Tibial nerve (tissue), 4 donors: ENCODE data around the gene MRLN. TPM values are rescaled to one million over a fixed set of nuclear protein-coding genes. Genes with fewer than 3 reads are reported as not detected.

Source experiments
- DNase-seq, 2 donors: peaks; one replicate each; pipeline ENCODE4 v3.0.0-alpha.2; 2019; ENCODE audit warnings: low spot score in 2 of 2
- H3K27ac ChIP-seq, 4 donors: fragments of 200-600 bp; sonication (generic) in 3 of 4; one replicate each; pipeline ENCODE4 v1.5.1; 2017 to 2019; ENCODE audit warnings: mild to moderate bottlenecking in 1 of 4
- H3K27me3 ChIP-seq, 2 donors: fragments of 200-600 bp; sonication (generic) in 1 of 2; one replicate each; pipeline versions ENCODE4 v1.5.1 to v1.6.0; 2017 to 2019
- H3K36me3 ChIP-seq, 3 donors: fragments of 200-600 bp; sonication (generic); one replicate each; pipeline ENCODE4 v1.5.1; 2018 to 2019
- H3K4me1 ChIP-seq, 4 donors: fragments of 200-600 bp; sonication (generic) in 3 of 4; one replicate each; pipeline ENCODE4 v1.5.1; 2017 to 2019
- H3K4me3 ChIP-seq, 4 donors: fragments of 200-600 bp; sonication (generic) in 3 of 4; one replicate each; pipeline ENCODE4 v1.5.1; 2017 to 2019; ENCODE audit warnings: mild to moderate bottlenecking in 1 of 4, moderate library complexity in 1 of 4
- H3K9me3 ChIP-seq, 4 donors: fragments of 200-600 bp; sonication (generic) in 3 of 4; one replicate each; pipeline ENCODE4 v1.5.1; 2017 to 2019
- CTCF ChIP-seq, 5 experiments: fragments of 200-600 bp in 3 of 5; fragments of 450-650 bp in 2 of 5; sonication (generic) in 3 of 5; IDR thresholded peaks; one replicate each; pipeline ENCODE4 v1.5.1; 2016 to 2019; ENCODE audit warnings: antibody characterized with exemption in 5 of 5, mild to moderate bottlenecking in 3 of 5, moderate library complexity in 2 of 5
- EP300 ChIP-seq, 2 donors: sonication (generic); formaldehyde crosslinking; IDR thresholded peaks; one replicate each; pipeline ENCODE4 v1.6.1; 2017; ENCODE audit warnings: antibody characterized with exemption in 2 of 2, mild to moderate bottlenecking in 1 of 2
- POLR2A ChIP-seq, 2 donors: fragments of 450-650 bp; IDR thresholded peaks; one replicate each; pipeline ENCODE4 v1.6.1; 2017; ENCODE audit warnings: antibody characterized with exemption in 2 of 2, mild to moderate bottlenecking in 2 of 2, moderate library complexity in 2 of 2
- WGBS, 2 donors: methylation state at CpG; one replicate each; pipeline ENCODE4 v1.1.5; 2018; 5-methylcytosine and 5-hydroxymethylcytosine counted together
- total RNA-seq, 4 donors: library from RNA; depleted of rRNA; stranded (reverse); fragments of >200 nt; gene quantifications; one replicate each; pipeline ENCODE4 v1.1.0, GENCODE V29; 2016

MRLN gene
- not detected for total RNA-seq

GRCh38 chr10:59753267-59753666, at the start of gene MRLN:
Gene MRLN (minus strand): TSS chr10:59753455.
- Histone ChIP-seq H3K27me3 (no peaks in the 10 kb centered on the region), H3K9me3 (no peaks in the 10 kb centered on the region), H3K27ac (no peak within 1 kb of the TSS), H3K36me3 (no peaks in the 10 kb centered on the region), H3K4me1 (no peaks in the 10 kb centered on the region), H3K4me3 (no peak within 1 kb of the TSS)
- TF ChIP-seq CTCF (IDR thresholded peaks at IDR 0.05) (no peak), EP300 (IDR thresholded peaks at IDR 0.05) (no peak), POLR2A (IDR thresholded peaks at IDR 0.05) (no peak)
- WGBS, 2 donors, result 66 to 68% methylated on average over 3 of the region's 3 CpGs
- DNase-seq, result no peak

DNA sequence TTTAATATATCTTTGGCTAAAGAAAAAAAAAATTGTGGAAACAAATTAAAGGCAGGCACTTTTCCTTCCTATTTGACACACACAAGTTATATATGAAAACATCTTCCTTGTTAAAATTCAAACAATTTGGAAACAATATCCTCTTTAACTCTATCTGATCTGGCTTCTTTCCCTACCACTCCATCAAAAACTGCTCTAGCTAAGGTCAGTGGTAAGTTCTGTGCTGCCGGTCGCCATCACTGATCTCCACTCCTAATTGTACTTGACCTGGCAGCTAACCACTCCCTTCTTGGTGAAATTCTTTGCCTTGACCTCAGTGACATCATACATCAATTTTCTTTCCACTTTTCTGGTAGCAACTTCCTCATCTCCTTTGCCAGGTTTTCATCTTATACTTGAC, 47.9 kb upstream of the MRLN start:
- TF ChIP-seq POLR2A (IDR thresholded peaks at IDR 0.05) (no peak), CTCF (IDR thresholded peaks at IDR 0.05) (no peak), EP300 (IDR thresholded peaks at IDR 0.05) (no peak)
- 70 to 80% methylated on average over 2 of the region's 2 CpGs for WGBS, 2 donors
- DNase-seq, result no peak
- H3K4me1 ChIP-seq, result peaks cover 0 to 14% (median 4%) of the 10 kb centered on the region in 4 donors
- H3K9me3 ChIP-seq, result no peaks in the 10 kb centered on the region
- no peaks in the 10 kb centered on the region for H3K27me3 ChIP-seq
- H3K36me3 ChIP-seq, result peaks cover 0 to 71% (median 3%) of the 10 kb centered on the region in 3 donors
- H3K4me3 ChIP-seq, result no peak overlapping the region
- H3K27ac ChIP-seq, result no peak overlapping the region

- peaks cover 0 to 61% (median 3%) of the 10 kb centered on the region in 3 donors for H3K36me3 ChIP-seq
- H3K27me3 ChIP-seq, result no peaks in the 10 kb centered on the region
- H3K9me3 ChIP-seq, result no peaks in the 10 kb centered on the region
- H3K4me1 ChIP-seq, result peaks cover 0 to 14% (median 4%) of the 10 kb centered on the region in 4 donors
- no peak for DNase-seq
- H3K27ac ChIP-seq, result no peak overlapping the region
- no peak overlapping the region for H3K4me3 ChIP-seq
- TF ChIP-seq EP300 (IDR thresholded peaks at IDR 0.05) (no peak), CTCF (IDR thresholded peaks at IDR 0.05) (no peak), POLR2A (IDR thresholded peaks at IDR 0.05) (no peak)
- WGBS, 2 donors, result 88 to 100% methylated on average over 1 of the region's 1 CpG
Measured at GRCh38 chr10:59799421-59799820, 46.2 kb upstream of the MRLN start.

DNA sequence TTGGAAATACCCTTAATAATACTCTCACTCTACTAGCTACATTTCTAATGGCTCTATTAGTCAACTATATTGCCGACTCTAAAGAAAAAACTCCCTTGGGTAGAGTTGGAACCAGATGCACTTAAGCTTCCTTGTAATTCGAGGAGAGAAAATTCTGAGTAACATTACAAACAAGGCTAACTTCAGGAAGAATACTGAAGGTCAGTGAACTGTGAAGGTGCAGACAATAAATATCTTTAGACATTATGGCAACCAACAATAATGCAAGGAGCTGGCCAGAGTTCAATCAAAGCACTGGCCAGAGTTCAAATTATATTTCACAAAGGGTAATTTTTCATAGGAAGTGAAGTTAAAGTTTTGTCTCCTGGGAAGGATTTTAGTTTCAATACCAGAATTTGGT, 40.7 kb upstream of the MRLN start:
- Histone ChIP-seq H3K4me1 (peaks cover 0 to 9% (median 0%) of the 10 kb centered on the region in 4 donors), H3K9me3 (no peaks in the 10 kb centered on the region), H3K36me3 (peaks cover 2 to 59% (median 14%) of the 10 kb centered on the region in 3 donors), H3K4me3 (no peak overlapping the region), H3K27me3 (no peaks in the 10 kb centered on the region), H3K27ac (no peak overlapping the region)
- no peak for TF ChIP-seq CTCF (IDR thresholded peaks at IDR 0.05)
- TF ChIP-seq POLR2A (IDR thresholded peaks at IDR 0.05), result no peak
- TF ChIP-seq EP300 (IDR thresholded peaks at IDR 0.05), result no peak
- DNase-seq, result no peak
- WGBS, 2 donors, result 41 to 50% methylated on average over 2 of the region's 2 CpGs

GRCh38 chr10:59792812-59793211, 39.6 kb upstream of the MRLN start:
- H3K9me3 ChIP-seq, result no peaks in the 10 kb centered on the region
- H3K36me3 ChIP-seq, result peaks cover 2 to 59% (median 14%) of the 10 kb centered on the region in 3 donors
- peaks cover 0 to 9% (median 0%) of the 10 kb centered on the region in 4 donors for H3K4me1 ChIP-seq
- TF ChIP-seq CTCF (IDR thresholded peaks at IDR 0.05) (no peak), POLR2A (IDR thresholded peaks at IDR 0.05) (no peak), EP300 (IDR thresholded peaks at IDR 0.05) (no peak)
- no peak overlapping the region for H3K4me3 ChIP-seq
- no peaks in the 10 kb centered on the region for H3K27me3 ChIP-seq
- H3K27ac ChIP-seq, result no peak overlapping the region
- DNase-seq, result no peak
- WGBS, 2 donors, result 86 to 92% methylated on average over 13 of the region's 13 CpGs
